NT2/D1 (cell line): ENCODE data around the gene ZC3H12D.
"Not testable (repeated sequence)": the region's sequence is repeated elsewhere in the genome, so short reads cannot be mapped to it uniquely, and the experiment has no call there.

Source experiments
- DNase-seq: peaks from one replicate; pipeline ENCODE4 v3.0.0-alpha.2; 2011; ENCODE audit warnings: low read depth, low spot score
- H3K27me3 ChIP-seq: 2 replicates; pipeline ENCODE4 v1.6.0; 2011; ENCODE audit warnings: mild to moderate bottlenecking; ENCODE audit not compliant: insufficient read length, insufficient read depth
- H3K36me3 ChIP-seq: 2 replicates; pipeline ENCODE4 v1.6.1; 2011; ENCODE audit warnings: mild to moderate bottlenecking, low read length, mixed read lengths; ENCODE audit not compliant: insufficient read depth, insufficient read length
- H3K4me1 ChIP-seq: 2 replicates; pipeline ENCODE4 v1.5.1; 2011; ENCODE audit not compliant: insufficient read depth, insufficient read length
- H3K4me3 ChIP-seq: 2 replicates; pipeline ENCODE4 v1.5.1; 2011; ENCODE audit warnings: low read depth; ENCODE audit not compliant: insufficient read length
- H3K9ac ChIP-seq: 2 replicates; pipeline ENCODE4 v1.6.0; 2011; ENCODE audit warnings: low read depth; ENCODE audit not compliant: insufficient read length
- H3K9me3 ChIP-seq: 2 replicates; pipeline ENCODE4 v1.5.1; 2011; ENCODE audit warnings: mild to moderate bottlenecking, low read length; ENCODE audit not compliant: insufficient read depth
- SUZ12 ChIP-seq: IDR thresholded peaks from 2 replicates; pipeline ENCODE4 v1.6.1; 2011; ENCODE audit not compliant: insufficient read length, insufficient read depth; ENCODE audit errors: extremely low read depth
- YY1 ChIP-seq: IDR thresholded peaks from 2 replicates; pipeline ENCODE4 v1.6.1; 2011; ENCODE audit not compliant: insufficient read length, insufficient read depth
- ZNF274 ChIP-seq: IDR thresholded peaks from 2 replicates; pipeline ENCODE4 v1.6.1; 2011; ENCODE audit warnings: mild to moderate bottlenecking, low read depth, low read length

Gene ZC3H12D

DNA sequence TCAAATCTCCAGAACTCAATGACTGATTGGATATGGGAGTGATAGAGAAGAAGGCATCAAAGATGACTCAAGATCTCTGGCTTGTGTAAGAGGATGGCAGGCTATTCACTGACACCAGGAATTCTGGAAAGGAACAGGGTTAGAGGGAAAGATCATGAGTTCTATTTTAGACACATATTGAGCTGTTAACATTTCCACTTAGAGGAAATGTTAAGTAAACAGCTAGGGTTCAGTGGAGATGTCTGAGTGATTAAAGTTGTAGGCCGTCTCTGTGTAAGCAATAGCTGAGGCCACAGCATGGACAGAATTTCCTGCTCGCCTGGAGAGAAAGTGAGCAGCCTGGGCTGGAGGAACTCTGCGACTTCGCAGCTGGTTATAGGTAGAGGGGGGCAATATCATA lies 21.0 kb downstream of the ZC3H12D start:
- H3K9ac ChIP-seq = no peak overlapping the region
- no peak for DNase-seq
- H3K27me3 ChIP-seq = no peaks in the 10 kb centered on the region
- no peaks in the 10 kb centered on the region for H3K9me3 ChIP-seq
- H3K36me3 ChIP-seq = no peaks in the 10 kb centered on the region
- TF ChIP-seq ZNF274 (no peak), YY1 (no peak), SUZ12 (no peak)
- peaks cover 5% of the 10 kb centered on the region for H3K4me1 ChIP-seq
- no peak overlapping the region for H3K4me3 ChIP-seq

DNA sequence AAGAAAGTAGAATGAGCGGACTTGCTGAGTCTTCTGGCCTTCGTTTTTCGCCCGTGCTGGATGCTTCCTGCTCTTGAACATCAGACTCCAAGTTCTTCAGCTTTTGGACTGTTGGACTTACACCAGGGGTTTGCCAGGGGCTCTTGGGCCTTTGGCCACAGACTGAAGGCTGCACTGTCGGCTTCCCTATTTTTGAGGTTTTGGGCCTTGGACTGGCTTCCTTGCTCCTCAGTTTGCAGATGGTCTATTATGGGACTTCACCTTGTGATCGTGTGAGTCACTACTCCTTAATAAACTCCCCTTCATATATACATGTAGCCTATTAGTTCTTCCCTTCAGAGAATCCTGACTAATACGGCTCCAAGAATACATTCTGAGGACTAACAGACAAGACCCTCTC lies 22.1 kb downstream of the ZC3H12D start:
- not testable (repeated sequence) for H3K9me3 ChIP-seq, H3K4me1 ChIP-seq, H3K36me3 ChIP-seq, H3K27me3 ChIP-seq, H3K9ac ChIP-seq, DNase-seq, H3K4me3 ChIP-seq

DNA sequence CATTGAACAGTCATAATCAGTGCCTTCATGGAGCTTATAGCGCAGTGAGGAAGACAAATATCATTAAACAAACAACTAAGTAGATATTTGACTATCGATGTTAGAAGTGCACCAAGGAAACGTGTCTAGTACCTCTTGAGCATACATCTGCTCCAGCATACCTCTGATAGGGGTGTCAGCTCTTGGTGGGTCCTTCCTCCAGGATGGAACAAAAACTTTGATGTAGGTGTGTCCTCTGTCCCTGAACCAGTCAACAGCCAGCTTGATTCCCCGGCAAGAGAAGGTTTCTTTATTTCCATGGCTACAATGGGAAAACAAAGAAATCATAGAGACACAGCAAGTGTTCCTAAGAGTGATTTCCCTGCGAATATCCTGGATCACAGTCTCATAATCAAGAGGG lies 23.1 kb downstream of the ZC3H12D start:
- peaks cover 5% of the 10 kb centered on the region for H3K4me1 ChIP-seq
- H3K36me3 ChIP-seq = no peaks in the 10 kb centered on the region
- TF ChIP-seq ZNF274 (no peak), SUZ12 (no peak), YY1 (no peak)
- no peak overlapping the region for H3K4me3 ChIP-seq
- no peak overlapping the region for H3K9ac ChIP-seq
- H3K9me3 ChIP-seq = no peaks in the 10 kb centered on the region
- no peaks in the 10 kb centered on the region for H3K27me3 ChIP-seq
- DNase-seq = no peak

DNA sequence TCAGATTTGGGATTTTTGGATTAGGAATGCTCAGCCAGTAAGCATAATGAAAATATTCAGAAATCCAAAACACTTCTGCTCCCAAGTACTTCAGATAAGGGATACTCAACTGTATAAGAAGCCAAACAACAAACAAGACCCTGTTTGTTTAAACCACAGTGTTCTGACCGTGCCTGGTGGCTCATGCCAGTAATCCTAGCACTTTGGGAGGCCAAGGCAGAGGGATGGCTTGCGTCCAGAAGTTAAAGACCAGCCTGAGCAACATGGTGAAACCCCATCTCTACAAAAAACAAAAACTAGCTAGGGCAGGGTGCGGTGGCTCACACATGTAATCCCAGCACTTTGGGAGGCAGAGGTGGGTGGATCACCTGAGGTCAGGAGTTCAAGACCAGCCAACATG lies 24.6 kb downstream of the ZC3H12D start:
- not testable (repeated sequence) for H3K4me3 ChIP-seq, DNase-seq, H3K27me3 ChIP-seq, H3K9ac ChIP-seq, H3K36me3 ChIP-seq, H3K4me1 ChIP-seq, H3K9me3 ChIP-seq

DNA sequence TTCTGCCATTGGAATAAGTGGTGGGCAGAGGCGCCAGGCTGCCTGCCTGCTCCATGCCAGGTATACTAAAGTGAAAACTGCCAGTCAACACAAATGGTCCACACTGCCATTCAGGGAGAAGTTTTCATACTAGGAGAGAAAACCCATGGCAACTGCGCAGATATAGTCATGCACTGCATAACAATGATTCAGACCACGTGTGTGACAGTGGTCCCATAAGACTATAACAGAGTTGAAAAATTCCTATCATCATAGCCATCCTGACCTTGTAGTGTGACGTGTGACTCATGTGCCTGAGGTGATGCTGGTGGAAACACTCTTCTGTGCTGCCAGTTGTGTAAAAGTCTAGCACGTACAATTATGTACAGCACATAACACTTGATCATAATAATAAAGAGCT lies 25.1 kb downstream of the ZC3H12D start:
- no peak for DNase-seq
- no peaks in the 10 kb centered on the region for H3K27me3 ChIP-seq
- no peak for TF ChIP-seq YY1
- no peak for TF ChIP-seq ZNF274
- TF ChIP-seq SUZ12 = no peak
- H3K4me1 ChIP-seq = no peaks in the 10 kb centered on the region
- no peaks in the 10 kb centered on the region for H3K9me3 ChIP-seq
- no peak overlapping the region for H3K9ac ChIP-seq
- H3K36me3 ChIP-seq = no peaks in the 10 kb centered on the region
- H3K4me3 ChIP-seq = no peak overlapping the region

DNA sequence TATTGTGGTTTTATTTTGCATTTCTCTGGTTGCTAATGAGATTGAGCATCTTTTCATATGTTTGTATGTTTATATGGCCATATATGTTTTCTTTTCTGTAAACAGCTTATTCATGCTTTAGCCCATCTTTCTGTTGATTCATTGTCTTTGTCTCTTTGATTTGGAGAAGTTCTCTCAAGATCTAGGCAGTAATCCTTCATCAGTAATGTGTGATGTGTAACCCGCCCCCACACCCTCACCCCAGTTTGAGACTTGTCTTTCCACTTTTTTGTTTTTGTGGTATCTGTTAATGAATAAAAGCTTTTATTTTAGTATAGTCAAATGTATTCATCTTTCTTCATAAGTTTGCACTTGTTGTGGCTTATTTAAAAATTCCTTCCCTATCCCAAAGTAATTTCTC lies 26.0 kb downstream of the ZC3H12D start:
- H3K4me1 ChIP-seq = no peaks in the 10 kb centered on the region
- no peaks in the 10 kb centered on the region for H3K9me3 ChIP-seq
- no peak for TF ChIP-seq YY1
- no peak for TF ChIP-seq SUZ12
- no peak for TF ChIP-seq ZNF274
- DNase-seq = no peak
- no peaks in the 10 kb centered on the region for H3K36me3 ChIP-seq
- H3K4me3 ChIP-seq = no peak overlapping the region
- H3K9ac ChIP-seq = no peak overlapping the region
- no peaks in the 10 kb centered on the region for H3K27me3 ChIP-seq

DNA sequence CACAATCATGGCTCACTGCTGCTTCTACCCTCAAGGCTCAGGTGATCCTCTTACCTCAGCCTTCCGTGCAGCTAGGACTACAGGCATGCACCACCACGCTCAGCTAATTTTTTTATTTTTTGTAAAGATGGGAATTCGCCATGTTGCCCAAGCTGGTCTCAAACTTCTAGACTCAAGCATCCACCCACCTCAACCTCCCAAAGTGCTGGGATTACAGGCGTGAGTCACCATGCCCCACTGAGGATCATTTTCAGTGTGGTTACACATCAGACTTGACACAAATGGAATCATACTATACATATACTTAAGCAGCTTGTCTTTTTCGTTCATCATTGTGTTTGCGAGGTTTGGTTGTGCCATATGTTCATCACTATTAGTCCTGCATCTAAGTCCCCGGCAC lies 26.6 kb downstream of the ZC3H12D start:
- Histone ChIP-seq H3K4me1 (no peaks in the 10 kb centered on the region), H3K36me3 (no peaks in the 10 kb centered on the region), H3K9ac (no peak overlapping the region), H3K9me3 (no peaks in the 10 kb centered on the region), H3K27me3 (no peaks in the 10 kb centered on the region), H3K4me3 (no peak overlapping the region)
- DNase-seq = no peak
- TF ChIP-seq ZNF274 = no peak
- TF ChIP-seq YY1 = no peak
- TF ChIP-seq SUZ12 = no peak

DNA sequence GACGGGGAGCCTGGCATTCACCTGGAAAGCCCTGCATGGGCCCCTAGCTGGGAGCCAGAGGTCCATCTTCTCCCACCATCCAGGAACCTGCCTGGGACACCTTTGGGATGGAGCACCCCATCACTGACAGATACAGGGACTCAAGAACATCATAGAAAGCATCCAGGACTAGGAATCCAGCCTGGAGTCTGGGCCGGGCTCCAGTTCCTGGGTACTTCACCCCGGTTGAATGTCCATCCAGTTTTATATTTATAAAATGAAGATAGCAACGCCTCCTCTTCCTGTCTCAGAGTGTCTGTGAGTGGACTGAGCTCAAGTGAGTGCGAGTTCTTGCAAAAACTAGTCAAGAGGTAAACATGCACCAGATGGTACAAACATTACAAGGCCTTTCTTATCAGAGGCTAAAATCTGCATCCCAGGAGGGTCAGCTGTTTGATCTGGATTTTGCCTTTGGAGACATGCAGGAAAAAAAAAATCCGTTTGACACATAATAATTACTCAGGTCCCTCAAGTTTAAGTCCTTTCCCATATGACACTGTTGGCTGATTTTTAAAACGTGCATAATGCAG lies 27.4 kb downstream of the ZC3H12D start:
- H3K9ac ChIP-seq = no peak overlapping the region
- no peaks in the 10 kb centered on the region for H3K4me1 ChIP-seq
- H3K4me3 ChIP-seq = no peak overlapping the region
- no peaks in the 10 kb centered on the region for H3K9me3 ChIP-seq
- H3K27me3 ChIP-seq = peaks cover 3% of the 10 kb centered on the region
- H3K36me3 ChIP-seq = no peaks in the 10 kb centered on the region
- no peak for TF ChIP-seq SUZ12
- no peak for DNase-seq
